ENCODE measurements around the gene ZNF337.
"Not testable (repeated sequence)": the region's sequence is repeated elsewhere in the genome, so short reads cannot be mapped to it uniquely, and the experiment has no call there.

ZNF337 gene

GRCh38 chr20:25692499-25692898, 4.2 kb downstream of the ZNF337 start:
- no peak for DNase-seq (ENCODE audit: low spot score)

- no peak for DNase-seq (ENCODE audit: low spot score)
Observed at GRCh38 chr20:25690427-25690826, 6.2 kb downstream of the ZNF337 start.

GRCh38 chr20:25686081-25687067, 10.3 kb downstream of the ZNF337 start:
- no peak for DNase-seq (ENCODE audit: low spot score)

- no peak for DNase-seq (ENCODE audit: low spot score)
Observed at GRCh38 chr20:25685276-25686080, 11.2 kb downstream of the ZNF337 start.

GRCh38 chr20:25683826-25684225, 12.8 kb downstream of the ZNF337 start:
- not testable (repeated sequence) for DNase-seq (ENCODE audit: low spot score)

GRCh38 chr20:25683050-25683449, 13.6 kb downstream of the ZNF337 start:
- DNase-seq (ENCODE audit: low spot score), result no peak

- no peak for DNase-seq (ENCODE audit: low spot score)
Observed at GRCh38 chr20:25676164-25676809, 20.4 kb downstream of the ZNF337 start.

- DNase-seq (ENCODE audit: low spot score), result no peak
Observed at GRCh38 chr20:25675161-25675560, 21.5 kb downstream of the ZNF337 start.

GRCh38 chr20:25672659-25673235, 23.9 kb downstream of the ZNF337 start:
- no peak for DNase-seq (ENCODE audit: low spot score)

GRCh38 chr20:25669826-25670422, 26.7 kb downstream of the ZNF337 start:
- no peak for DNase-seq (ENCODE audit: low spot score)

- DNase-seq (ENCODE audit: low spot score), result no peak
Observed at GRCh38 chr20:25668446-25668845, 28.2 kb downstream of the ZNF337 start.

GRCh38 chr20:25659999-25660398, 36.7 kb downstream of the ZNF337 start:
- DNase-seq (ENCODE audit: low spot score), result no peak

- DNase-seq (ENCODE audit: low spot score), result no peak
Observed at GRCh38 chr20:25654487-25654886, 42.2 kb downstream of the ZNF337 start.

GRCh38 chr20:25652866-25653265, 43.8 kb downstream of the ZNF337 start:
- not testable (repeated sequence) for DNase-seq (ENCODE audit: low spot score)

GRCh38 chr20:25644814-25645213, 51.8 kb downstream of the ZNF337 start:
- no peak for DNase-seq (ENCODE audit: low spot score)

GRCh38 chr20:25643716-25644115, 52.9 kb downstream of the ZNF337 start:
- DNase-seq (ENCODE audit: low spot score), result no peak

- no peak for DNase-seq (ENCODE audit: low spot score)
Observed at GRCh38 chr20:25637247-25637646, 59.4 kb downstream of the ZNF337 start.

- no peak for DNase-seq (ENCODE audit: low spot score)
Observed at GRCh38 chr20:25632940-25633790, 63.5 kb downstream of the ZNF337 start.

GRCh38 chr20:25630615-25631014, 66.0 kb downstream of the ZNF337 start:
- DNase-seq (ENCODE audit: low spot score), result not testable (repeated sequence)

GRCh38 chr20:25629816-25630499, 66.7 kb downstream of the ZNF337 start:
- DNase-seq (ENCODE audit: low spot score), result no peak
